IPS-NIHi11 (cell line): ENCODE measurements around the gene ANAPC4.

Experiments
- DNase-seq: peaks from one replicate; pipeline ENCODE4 v3.0.0; 2012; ENCODE audit warnings: mixed read lengths, low spot score

The ANAPC4 gene

DNA sequence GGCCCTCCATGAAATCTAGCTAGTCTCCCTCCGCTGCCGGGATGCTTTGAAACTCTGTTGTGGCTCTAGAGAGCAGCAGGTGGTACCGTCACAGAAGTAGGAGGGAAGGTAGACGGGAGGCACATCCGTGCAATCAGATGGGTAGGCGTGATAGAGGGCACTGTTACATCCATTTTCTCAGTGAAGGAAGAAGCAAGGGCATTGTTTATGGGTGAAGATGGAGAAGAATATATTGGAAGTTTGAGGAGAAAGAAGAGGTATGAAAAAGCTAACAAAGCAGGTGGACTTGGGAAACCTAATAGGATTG, 1.3 kb downstream of the ANAPC4 start:
- DNase-seq, result no peak

DNA sequence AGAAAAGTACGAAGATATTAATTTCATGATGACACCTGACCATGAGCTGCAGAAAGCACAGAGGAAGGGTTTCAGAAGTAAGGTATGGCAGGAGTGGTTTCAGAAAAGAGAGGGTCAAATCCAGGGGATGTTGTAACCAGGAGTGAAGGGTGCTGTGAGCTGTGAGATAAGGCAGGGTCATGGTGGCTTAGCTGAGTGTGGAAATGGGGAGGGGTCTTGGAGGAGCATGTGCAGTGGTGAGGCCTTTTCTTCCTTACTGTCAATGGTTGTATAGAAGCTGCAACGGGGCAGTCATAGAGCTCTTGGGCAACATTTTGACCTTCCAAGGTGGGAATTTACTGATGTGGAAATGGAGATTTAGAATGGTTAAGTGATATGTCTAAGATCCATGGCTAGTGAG, 2.5 kb downstream of the ANAPC4 start:
- no peak for DNase-seq

DNA sequence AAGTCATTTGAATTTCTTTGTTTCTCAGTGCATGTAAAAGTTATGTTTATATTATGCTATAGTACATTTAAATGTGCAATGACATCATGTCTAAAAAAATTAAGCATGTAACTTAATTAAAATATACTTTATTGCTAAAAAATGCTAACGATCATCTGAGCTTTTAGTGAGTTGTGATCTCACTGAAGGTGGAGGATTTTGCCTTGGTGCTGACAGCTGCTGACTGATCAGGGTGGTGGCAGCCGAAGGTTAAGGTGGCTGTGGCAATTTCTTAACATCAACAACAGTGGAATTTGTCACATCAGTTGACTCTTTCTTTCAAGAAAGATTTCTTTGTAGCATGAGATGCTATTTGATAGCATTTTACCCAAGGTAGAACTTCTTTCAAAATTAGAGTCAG, 6.6 kb downstream of the ANAPC4 start:
- DNase-seq, result no peak

DNA sequence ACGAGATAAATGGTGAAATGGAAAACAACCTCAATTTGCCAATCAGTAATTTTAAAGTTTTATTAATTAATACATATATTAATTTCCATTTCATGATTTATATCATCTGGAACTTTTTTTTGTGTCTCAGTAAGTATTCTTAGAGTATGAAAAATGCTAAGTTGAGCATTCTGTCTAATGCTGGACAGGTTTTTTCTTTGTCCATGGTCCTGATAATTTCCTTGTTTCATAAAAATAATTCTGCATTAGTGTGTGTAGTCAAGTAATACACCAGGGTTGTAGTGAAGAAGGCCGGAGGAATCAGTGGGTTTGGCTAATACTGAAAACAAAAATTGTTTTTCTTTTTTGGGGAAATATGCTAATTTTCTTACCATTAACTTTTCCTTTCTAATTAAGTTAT, 9.9 kb downstream of the ANAPC4 start:
- DNase-seq, result no peak

DNA sequence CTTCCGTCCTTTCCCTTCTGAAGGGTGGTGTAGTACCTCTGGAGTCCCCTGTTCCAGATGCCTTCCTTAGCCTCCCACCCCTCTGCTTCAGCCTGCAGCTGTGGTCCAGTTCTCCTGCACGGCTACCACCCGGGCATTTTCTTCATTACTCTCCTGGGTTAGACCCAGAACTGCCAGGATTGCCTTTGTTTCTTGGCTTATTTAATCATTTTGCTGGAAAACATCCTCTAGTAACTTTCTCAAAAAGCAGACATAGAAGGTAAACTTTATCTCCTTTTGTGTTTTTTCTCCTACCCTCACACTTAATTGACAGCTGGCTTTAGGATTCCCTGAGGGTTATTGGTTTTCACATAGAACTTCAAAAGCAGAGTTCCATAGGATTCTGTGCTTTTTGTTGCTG, 20.2 kb downstream of the ANAPC4 start:
- DNase-seq, result no peak

DNA sequence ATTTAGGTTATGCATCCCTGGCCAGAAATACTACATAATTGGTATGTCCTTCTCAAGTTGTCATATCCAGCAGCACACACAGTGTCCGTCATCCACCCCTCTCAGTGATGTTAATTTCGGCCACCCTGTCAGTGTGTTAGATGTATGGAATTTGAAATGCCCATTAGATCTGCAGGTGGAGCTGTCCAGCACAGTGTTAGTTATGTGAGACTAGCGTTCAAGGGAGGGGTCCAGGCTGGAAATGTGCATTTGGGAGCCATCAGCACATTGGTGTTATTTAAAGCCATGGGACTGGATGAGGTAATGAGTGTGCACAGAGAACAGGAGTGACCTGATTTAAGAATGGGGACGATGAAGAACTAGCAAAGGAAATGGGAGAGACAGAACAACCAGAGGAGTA, 22.4 kb downstream of the ANAPC4 start:
- DNase-seq, result no peak

DNA sequence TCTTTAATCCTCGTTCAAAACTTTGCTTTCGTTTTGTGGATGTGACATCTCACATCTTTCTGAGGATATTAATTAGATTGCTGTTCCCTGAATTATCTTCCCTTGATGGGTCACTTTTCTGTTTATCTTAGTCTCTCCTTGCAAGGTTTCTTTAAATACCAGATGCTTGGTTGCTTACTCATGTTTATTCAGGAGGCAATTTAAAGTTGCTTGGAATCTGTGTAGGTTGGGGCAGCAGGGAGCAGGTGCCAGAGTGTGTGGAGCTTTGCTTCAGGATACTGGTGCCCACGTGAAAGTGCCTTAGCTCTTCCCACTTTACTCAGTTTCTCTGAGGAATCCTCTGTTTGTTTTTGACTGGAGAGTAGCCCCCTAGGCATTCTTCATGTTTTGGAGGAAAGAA, 24.0 kb downstream of the ANAPC4 start:
- DNase-seq, result no peak

DNA sequence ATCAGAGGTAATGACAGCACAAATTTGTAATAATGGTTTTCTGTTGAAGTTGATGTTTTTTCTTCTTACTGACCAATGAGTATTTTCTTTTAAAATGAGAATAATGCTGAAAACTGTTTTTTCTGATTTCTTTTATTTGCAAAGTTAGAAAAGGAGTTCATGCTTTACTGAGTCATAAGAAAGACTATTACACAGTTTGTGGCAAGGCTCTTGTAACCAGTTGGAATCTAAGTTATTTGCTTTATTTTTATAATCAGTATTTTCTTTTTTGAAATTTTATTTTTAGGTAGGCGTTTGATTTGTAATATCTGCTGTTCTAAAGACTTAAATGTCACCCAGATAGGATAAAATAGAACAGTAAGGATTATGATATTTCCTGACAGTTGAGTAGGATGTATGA, 25.5 kb downstream of the ANAPC4 start:
- no peak for DNase-seq

DNA sequence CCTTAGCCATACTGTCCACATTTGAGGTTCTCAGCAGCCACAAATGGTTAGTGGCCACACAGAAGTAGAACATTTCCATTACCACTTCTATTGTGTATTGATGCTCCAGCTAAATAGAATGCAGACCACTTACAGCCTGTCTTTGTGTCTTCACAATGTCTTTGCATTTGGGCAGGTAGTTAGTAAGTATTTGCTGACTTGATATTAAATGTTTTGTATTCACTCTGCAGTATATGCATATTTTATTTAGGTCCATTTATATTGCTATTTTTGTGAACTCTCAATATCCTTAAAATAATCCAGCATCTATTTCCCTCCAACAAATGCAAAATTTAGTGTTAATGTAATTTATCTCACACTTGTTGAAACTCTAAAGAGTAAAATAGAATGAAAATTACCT, 26.6 kb downstream of the ANAPC4 start:
- DNase-seq, result no peak

DNA sequence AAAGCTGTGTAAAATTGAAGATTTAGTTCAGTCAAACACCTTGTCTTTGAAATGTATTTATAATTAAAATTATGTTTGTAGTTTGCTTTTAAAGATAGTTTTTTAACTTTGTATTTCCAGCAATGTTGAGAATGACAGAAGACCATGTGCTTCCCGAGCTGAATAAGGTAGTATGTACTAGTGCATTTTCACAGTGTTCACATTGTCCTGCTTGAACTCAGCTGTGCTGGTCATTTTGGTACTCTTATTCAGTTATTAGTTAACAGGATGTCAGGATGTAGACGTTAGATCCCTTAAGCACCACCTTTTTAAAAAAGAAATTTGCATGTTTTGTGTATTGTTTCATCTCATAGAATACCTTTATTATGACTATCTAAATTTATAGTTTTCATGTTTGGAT, 28.4 kb downstream of the ANAPC4 start:
- DNase-seq, result no peak

DNA sequence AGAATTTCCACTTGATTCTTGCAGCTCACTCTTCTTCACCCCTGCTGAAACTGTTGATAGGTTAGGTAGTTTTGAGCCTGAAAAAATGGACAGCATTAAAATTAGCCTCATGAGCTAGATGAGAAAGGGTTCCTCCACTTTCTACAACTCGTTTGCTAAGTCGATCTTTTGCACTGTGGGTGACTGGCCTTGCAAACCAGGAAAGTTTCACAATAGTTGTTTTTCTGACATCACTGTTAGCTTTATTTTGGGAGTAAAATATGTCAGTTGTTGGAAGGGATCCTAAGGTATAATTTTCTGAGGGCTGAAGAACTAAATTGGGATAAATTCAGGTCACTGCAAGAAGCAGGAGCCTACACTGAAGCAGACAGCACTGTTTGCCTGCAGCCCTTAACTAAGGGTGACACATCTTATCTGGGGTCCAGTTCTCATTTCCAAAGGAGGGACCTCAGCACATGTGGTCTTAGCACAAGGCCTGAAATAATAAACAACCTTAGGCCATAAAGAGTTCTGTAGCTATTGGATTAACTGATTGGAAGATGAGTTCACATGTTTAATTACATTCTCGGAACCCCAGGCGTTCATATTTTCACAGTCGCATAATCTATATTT, 29.1 kb downstream of the ANAPC4 start:
- DNase-seq, result no peak

DNA sequence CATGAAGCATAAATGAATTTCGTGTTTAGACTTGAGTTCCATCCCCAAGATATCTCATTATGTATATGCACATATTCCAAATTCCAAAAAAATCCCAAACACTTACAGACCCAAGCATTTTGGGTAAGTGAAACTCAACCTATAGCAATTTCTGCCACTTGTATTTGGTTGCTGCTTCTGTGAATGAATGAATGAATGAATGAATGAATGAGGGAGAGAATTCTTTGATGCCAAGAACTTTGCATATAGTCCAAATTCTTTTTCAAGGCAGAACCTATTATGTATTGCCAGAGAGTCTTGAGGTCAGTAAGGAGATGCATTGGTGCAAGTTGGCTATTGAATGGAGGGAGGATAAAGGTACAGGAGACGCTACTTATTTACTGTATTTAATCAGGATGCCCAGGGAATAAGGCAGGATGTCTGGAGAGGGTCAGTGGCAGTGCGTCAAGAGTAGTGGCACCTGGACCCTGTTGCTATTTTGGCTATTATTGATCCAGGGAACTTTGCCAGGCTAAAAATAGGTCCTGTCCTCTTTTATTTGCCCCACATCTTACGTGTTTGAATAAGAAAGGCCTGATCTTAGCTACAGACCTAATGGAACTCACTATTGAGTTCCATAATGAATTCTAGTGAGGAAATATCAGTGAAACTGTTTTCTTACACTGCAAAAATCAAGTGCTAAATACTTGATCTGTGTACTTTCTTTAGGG, 33.9 kb downstream of the ANAPC4 start:
- no peak for DNase-seq

DNA sequence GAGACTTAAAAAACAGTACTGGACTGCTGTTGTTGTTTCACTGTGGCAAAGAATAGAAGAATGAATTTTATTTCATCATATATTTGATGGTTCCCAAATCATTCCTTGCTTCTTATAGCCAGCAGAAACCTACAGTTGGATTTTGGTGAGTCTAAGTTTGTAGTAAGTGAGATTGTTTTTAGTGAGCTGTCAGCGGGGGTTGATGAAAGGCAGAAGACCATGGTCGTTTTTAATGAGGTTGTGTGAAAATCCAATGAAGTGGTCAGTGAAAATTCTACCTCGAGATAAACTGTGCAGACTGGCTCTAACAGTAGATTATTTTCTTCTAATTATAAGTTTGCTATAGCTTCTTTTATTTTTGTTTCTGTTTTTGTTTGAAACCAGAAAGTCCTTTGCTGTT, 36.2 kb downstream of the ANAPC4 start:
- no peak for DNase-seq

DNA sequence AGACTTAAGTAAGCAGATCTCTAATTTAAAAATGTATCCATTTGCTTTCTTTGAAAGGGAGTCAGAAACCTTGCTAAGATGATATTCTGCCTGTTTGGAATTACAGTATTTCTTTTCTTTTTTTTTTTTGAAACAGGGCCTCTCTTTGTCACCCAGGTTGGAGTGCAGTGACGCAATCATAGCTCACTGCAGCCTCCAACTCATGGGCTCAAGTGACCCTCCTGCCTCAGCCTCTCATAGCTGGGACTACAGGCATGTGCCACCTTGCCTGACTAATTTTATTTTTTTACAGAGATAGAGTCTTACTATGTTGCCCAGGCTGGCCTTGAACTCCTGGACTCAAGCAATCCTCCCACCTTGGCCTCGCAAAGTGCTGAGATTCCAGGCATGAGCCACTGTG, 40.0 kb downstream of the ANAPC4 start:
- no peak for DNase-seq

DNA sequence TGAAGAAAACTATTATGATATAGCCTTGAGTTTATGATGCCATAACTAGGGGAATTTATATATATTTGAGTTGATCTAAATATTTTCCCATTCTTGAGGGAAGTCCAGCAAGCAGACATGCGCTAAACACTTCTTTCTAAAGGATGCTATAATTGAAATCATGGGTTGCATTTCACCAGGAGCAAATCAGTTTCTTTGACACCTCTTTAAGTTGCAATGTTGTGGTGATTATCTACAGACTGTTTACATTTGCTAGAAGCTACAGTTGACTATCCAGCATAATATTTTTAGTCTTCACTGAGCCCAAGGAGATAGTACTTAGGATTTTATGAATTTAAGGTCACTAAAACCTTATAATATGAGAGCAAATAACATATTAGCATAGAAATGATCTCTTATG, 43.9 kb downstream of the ANAPC4 start:
- DNase-seq, result no peak

DNA sequence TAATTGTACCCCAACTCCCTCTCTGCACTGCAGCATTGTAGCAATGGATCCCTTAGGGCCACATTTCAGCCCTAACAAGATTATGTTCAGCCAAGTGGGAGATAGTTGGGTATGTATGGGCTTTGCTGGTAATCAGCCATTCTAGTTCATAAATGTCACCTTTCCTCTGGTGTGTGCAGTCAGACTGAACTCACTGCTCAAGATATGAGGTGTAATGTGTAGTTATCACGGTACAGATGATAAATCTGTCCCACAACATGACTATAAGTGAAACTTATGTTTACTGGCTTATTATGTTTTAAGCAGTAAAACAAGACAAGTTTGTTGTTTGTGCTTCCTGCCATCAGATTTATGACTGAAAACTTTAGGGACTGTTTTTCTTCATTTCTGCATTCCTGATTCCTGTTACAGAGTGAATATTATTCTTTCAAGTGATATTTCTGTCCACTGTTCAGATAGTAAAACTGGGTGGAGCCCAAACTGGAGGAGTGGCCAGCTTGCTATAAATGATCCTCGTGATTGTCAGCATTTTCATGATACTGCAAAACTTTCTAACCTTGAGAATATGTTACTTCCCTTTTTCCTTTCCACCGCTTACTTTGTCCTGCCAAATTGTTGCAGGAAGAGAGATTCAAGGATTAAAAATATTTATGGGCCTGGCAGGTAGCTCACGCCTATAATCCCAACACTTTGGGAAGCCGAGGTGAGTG, 44.9 kb downstream of the ANAPC4 start:
- no peak for DNase-seq

DNA sequence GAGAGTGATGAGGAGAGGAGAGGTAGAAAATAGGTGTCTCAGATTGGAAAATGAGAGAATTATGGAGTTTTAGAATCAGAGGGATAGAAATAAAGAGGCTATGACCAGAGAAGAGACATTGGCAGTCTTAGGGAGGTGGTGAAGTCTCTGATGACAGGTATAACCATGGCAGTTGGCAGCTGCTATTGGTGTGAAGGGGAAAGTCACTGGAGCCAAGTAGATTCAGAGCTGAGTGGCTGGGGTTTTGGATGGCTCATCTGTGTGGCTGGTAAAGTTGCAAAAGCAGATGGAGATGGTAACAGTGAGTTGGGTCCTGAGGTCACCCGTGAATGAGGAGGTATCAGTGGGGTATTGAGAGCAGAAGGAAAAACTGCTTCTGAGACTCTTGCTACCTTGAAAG, 46.5 kb downstream of the ANAPC4 start:
- DNase-seq, result no peak

DNA sequence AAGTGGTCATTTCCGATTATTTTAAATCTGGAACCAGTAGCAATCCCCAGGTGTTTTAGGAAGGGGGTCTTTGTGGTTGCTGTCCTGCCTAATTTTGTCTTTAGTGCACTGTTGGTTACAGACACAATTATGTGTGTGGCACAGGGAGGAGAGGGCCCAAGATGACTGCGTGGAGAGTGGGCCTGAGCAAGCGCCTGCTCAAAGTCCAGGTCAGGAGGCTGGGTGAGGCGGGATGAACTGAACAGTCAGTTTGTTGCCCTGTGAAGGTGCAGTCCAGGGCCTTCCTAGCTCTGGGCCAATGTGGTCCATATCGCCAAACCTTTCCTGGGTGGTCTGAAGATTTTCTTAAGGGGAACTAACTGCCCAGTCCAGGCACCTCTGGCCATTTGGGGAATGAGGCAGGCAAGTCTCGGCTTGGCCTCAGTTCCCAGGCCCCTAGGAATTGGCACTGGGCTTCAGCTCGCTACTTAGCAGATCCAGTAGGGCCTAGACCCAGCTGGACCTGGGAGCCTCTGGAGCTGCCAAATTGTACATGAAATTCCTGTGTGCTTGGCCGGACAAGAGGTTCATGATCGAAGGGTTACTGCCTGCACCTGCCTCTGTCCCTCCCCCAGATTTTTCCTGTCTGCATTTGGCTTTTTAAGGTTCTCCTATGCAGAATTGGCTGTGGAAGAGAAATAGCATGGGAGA, 47.6 kb downstream of the ANAPC4 start:
- no peak for DNase-seq

DNA sequence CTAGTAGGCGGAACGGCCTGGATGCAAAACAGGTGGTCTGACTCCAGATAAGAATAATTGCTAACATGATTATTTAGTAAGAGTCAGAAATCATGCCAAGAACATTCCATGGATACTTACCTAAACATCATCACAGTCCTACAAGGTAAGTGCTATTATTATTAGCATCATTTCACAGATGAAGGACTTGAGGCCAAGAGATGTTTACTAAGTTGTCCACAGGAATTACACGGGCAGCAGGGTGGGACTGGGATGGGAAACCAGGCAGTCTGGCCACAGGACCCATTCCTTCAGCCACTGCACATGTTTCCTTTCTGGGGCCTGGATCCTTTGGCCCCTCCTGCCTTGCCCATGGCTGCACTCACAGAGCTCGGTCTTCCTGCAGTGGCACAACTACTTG, 48.3 kb downstream of the ANAPC4 start:
- no peak for DNase-seq

DNA sequence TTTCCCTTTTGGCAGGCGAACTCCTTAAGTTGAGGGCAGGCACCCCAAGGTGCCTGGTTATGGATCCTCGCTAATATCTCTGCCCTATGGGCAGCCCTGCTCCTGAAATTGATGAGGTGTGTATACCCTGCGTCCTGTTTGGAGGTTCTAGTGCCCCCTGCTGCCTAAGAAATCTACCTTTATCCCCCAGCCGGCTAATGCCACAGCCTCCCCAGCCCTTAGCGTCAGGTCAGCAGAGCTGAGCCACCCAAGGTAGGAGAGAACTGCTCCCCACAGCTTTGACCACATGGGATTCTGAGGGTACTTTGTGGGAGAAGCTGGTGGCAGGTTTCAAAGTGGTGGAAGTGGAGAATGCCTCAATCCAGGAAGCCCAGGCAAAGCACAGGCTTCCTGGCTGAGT, 50.8 kb downstream of the ANAPC4 start:
- peak; percentile 35 for DNase-seq

DNA sequence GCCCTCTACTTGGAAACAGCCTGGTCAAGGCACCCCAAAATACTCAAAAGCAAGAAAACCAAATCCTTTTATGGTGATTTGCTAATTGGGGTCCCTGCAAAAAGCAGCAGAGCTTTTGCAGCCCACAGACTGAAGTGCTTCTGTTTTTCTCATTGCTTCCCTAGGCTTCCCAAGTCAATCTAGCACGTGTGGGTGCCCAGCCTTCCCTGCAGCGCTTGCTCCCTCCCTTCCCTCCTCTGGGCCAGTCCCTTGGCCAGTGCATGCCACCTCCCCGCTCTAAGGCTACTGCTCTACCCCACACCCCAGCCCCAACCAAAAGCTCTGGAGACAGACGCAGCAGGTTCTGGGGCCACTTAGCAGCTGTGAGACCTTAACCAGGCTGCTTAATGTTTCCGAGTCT, 53.6 kb downstream of the ANAPC4 start:
- no peak for DNase-seq

DNA sequence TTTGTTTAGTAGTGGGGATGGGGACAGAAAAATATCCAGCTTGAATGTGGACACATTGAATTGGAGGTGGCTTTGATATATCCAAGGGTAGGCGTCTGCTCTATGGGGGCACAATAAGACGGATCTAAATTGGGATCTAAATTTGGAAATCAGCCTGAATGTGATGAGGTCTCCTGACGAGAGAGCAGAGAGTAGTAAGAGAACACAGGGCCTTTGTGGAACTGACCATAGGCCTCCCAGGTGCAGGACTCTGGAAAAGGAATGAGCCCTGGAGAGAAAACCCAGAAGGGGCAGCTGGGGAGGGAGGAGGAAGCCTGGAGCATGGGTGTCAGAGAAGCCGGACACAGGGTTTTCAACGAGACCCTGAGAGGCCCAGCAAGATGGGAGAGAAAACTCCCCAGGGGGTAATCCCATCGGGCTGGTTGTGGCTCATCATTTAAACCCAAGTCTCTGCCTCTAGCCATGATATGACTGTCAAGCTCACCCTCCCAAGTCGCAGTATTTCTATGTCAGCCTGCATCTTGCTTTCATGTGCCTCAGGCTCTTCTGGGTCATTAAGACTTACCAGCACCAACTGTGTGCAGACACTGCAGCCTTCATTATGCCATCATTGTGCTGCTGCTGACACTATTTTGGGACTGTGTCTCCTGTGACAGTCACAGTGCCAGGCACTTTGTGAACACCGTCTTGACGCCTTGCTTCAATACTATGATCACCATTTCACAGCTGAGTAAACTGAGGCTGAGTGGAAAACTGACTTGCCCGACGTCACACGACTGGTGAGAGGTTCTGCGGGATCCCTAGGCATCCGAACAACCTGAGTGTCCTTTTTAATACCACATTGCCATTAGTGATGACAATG, 57.1 kb downstream of the ANAPC4 start:
- DNase-seq, result no peak
